HepG2 (cell line): ENCODE results near the gene ARHGEF39. TPM values are rescaled to one million over a fixed set of nuclear protein-coding genes. Genes with fewer than 3 reads are reported as not detected.
A peak's percentile ranks its signal among the peaks of the same experiment; 100 is the strongest.

Source experiments
- BHLHE40 ChIP-seq: IDR thresholded peaks from 2 replicates; pipeline ENCODE4 v1.6.1; 2011; ENCODE audit warnings: low read length, improper control_type of control experiment
- BRD4 ChIP-seq: sonication (generic); formaldehyde crosslinking; IDR thresholded peaks from 2 replicates; pipeline ENCODE4 v1.4.0; 2020; ENCODE audit warnings: missing genetic modification reagents
- HNF4A ChIP-seq: sonication (generic); formaldehyde crosslinking; IDR thresholded peaks from 2 replicates; pipeline ENCODE4 v1.4.0; 2020; ENCODE audit warnings: missing genetic modification reagents
- KLF9 ChIP-seq: IDR thresholded peaks from 2 replicates; pipeline ENCODE4 v1.6.1; 2016; ENCODE audit warnings: low read depth
- ZFP90 ChIP-seq: sonication (generic); formaldehyde crosslinking; IDR thresholded peaks from 2 replicates; pipeline ENCODE4 v1.8.0; 2022; ENCODE audit warnings: missing genetic modification reagents, mild to moderate bottlenecking, inconsistent platforms, borderline replicate concordance
- ZNF569 ChIP-seq: sonication (generic); formaldehyde crosslinking; IDR thresholded peaks from 2 replicates; pipeline ENCODE4 v1.5.0; 2020; ENCODE audit warnings: mild to moderate bottlenecking, missing genetic modification reagents, moderate library complexity, borderline replicate concordance
- ZNF678 ChIP-seq: sonication (generic); formaldehyde crosslinking; IDR thresholded peaks from 2 replicates; pipeline ENCODE4 v1.4.0; 2020; ENCODE audit warnings: mild to moderate bottlenecking, missing genetic modification reagents
- ZNF737 ChIP-seq: sonication (generic); formaldehyde crosslinking; IDR thresholded peaks from 2 replicates; pipeline ENCODE4 v1.5.0; 2020; ENCODE audit warnings: missing genetic modification reagents, mild to moderate bottlenecking, borderline replicate concordance
- ZNF747 ChIP-seq: sonication (generic); formaldehyde crosslinking; IDR thresholded peaks from 2 replicates; pipeline ENCODE4 v1.8.1; 2023; ENCODE audit warnings: missing genetic modification reagents, mild to moderate bottlenecking, borderline replicate concordance
- ZNF782 ChIP-seq: sonication (generic); formaldehyde crosslinking; IDR thresholded peaks from 2 replicates; pipeline ENCODE4 v1.4.0; 2020; ENCODE audit warnings: missing genetic modification reagents, mild to moderate bottlenecking, borderline replicate concordance
- ZNF883 ChIP-seq: sonication (generic); formaldehyde crosslinking; IDR thresholded peaks from 2 replicates; pipeline ENCODE4 v1.5.1; 2020; ENCODE audit warnings: mild to moderate bottlenecking, missing genetic modification reagents; ENCODE audit errors: not compliant biosample characterization
- ZSCAN9 ChIP-seq: IDR thresholded peaks from 2 replicates; pipeline ENCODE4 v1.6.1; 2016; ENCODE audit warnings: borderline replicate concordance
- polyA plus RNA-seq, 8 experiments: library from polyadenylated mRNA; depleted of rRNA in 3 of 8; stranded (reverse) in 7 of 8; unstranded in 1 of 8; fragments of >200 nt; fragmentation: Illumina TruSeq in 4 of 8; extraction: Trizol in 4 of 8; gene quantifications; 2 replicates each; pipeline versions ENCODE4 v1.2.1 to v1.2.3, GENCODE V29; 2011 to 2016; ENCODE audit warnings: low read depth in 4 of 8, missing spikeins in 1 of 8, mixed read lengths in 1 of 8; ENCODE audit not compliant: insufficient read depth in 1 of 8
- total RNA-seq, 5 experiments: library from RNA; depleted of rRNA; stranded (reverse); fragments of >200 nt; fragmentation: Illumina TruSeq; extraction: Trizol; gene quantifications; 2 replicates each; pipeline ENCODE4 v1.2.3, GENCODE V29; 2016; ENCODE audit warnings: low read depth in 1 of 5
- TF ChIP-seq, protein P1 (sequence below): sonication (generic); formaldehyde crosslinking; IDR thresholded peaks from 2 replicates; pipeline ENCODE4 v1.5.0; 2020; ENCODE audit warnings: missing genetic modification reagents
- TF ChIP-seq, protein P2 (sequence below): IDR thresholded peaks from 2 replicates; pipeline ENCODE4 v1.6.1; 2018; ENCODE audit warnings: missing genetic modification reagents, mild to moderate bottlenecking, missing compliant biosample characterization
- TF ChIP-seq, protein P3 (sequence below): sonication (generic); formaldehyde crosslinking; IDR thresholded peaks from 2 replicates; pipeline ENCODE4 v1.4.0; 2020; ENCODE audit warnings: missing genetic modification reagents, borderline replicate concordance
- TF ChIP-seq, protein P4 (sequence below): sonication (generic); formaldehyde crosslinking; IDR thresholded peaks from 2 replicates; pipeline ENCODE4 v1.4.0; 2020; ENCODE audit warnings: mild to moderate bottlenecking, missing genetic modification reagents

Gene ARHGEF39
- total and polyA plus RNA-seq, 2 of the 13 experiments (the other 11 are each of a cell fraction or from before 2014, with no cell fraction given), result 11.2 to 12.3 TPM

DNA sequence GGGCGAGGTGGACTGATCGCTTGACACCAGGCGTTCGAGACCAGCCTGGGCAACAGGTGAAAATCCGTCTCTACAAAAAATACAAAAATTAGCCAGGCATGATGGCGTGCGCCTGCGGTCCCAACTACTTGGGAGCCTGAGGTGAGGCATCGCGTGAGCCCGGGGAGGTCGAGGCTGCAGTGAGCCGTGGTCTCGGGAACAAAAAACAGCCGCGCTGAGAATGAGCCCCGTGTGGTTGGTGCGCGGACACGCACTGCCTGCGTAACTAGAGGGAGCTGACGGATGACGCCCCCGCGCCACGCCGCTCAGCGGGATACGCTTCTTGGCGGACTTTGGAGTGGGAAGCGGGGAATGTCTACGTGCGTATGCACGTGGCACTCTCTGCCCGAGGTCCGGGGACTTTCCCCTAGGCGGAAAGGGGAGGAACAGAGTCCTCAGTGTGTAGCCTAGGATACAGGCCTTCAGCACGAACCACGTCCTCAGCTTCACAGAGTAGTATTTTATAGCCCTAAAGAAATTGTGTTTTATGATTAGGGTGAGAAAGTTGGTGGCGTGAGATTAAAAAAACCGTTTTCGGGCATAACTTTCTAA is 7.4 kb downstream of the ARHGEF39 start, which contains the start of gene RMRP (continued):
- TF ChIP-seq, protein P1, sequence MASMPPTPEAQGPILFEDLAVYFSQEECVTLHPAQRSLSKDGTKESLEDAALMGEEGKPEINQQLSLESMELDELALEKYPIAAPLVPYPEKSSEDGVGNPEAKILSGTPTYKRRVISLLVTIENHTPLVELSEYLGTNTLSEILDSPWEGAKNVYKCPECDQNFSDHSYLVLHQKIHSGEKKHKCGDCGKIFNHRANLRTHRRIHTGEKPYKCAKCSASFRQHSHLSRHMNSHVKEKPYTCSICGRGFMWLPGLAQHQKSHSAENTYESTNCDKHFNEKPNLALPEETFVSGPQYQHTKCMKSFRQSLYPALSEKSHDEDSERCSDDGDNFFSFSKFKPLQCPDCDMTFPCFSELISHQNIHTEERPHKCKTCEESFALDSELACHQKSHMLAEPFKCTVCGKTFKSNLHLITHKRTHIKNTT (CRISPR knock-in tag), result peak; percentile 82; the same call in 1 of the 2 replicates
- TF ChIP-seq HNF4A (CRISPR knock-in tag) (peak; percentile 98), ZNF569 (no peak), ZNF883 (CRISPR knock-in tag) (peak; percentile 90), ZFP90 (CRISPR knock-in tag) (peak; percentile 97), ZNF678 (no peak), KLF9 (CRISPR knock-in tag) (peak; percentile 62; the same call in 1 of the 2 replicates), ZNF782 (peak; percentile 12; the same call in 1 of the 2 replicates), BHLHE40 (peak; percentile 91), ZNF747 (CRISPR knock-in tag) (peak; percentile 100), BRD4 (no peak; the same call in none of the 2 replicates), ZNF737 (0 out of 2 replicates have a peak, but pooled peaks have one; percentile 76), ZSCAN9 (peak; percentile 98; the same call in 1 of the 2 replicates)
- TF ChIP-seq, protein P2, sequence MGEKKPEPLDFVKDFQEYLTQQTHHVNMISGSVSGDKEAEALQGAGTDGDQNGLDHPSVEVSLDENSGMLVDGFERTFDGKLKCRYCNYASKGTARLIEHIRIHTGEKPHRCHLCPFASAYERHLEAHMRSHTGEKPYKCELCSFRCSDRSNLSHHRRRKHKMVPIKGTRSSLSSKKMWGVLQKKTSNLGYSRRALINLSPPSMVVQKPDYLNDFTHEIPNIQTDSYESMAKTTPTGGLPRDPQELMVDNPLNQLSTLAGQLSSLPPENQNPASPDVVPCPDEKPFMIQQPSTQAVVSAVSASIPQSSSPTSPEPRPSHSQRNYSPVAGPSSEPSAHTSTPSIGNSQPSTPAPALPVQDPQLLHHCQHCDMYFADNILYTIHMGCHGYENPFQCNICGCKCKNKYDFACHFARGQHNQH, result peak; percentile 98
- TF ChIP-seq, protein P3, sequence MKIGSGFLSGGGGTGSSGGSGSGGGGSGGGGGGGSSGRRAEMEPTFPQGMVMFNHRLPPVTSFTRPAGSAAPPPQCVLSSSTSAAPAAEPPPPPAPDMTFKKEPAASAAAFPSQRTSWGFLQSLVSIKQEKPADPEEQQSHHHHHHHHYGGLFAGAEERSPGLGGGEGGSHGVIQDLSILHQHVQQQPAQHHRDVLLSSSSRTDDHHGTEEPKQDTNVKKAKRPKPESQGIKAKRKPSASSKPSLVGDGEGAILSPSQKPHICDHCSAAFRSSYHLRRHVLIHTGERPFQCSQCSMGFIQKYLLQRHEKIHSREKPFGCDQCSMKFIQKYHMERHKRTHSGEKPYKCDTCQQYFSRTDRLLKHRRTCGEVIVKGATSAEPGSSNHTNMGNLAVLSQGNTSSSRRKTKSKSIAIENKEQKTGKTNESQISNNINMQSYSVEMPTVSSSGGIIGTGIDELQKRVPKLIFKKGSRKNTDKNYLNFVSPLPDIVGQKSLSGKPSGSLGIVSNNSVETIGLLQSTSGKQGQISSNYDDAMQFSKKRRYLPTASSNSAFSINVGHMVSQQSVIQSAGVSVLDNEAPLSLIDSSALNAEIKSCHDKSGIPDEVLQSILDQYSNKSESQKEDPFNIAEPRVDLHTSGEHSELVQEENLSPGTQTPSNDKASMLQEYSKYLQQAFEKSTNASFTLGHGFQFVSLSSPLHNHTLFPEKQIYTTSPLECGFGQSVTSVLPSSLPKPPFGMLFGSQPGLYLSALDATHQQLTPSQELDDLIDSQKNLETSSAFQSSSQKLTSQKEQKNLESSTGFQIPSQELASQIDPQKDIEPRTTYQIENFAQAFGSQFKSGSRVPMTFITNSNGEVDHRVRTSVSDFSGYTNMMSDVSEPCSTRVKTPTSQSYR, result peak; percentile 68; the same call in 1 of the 2 replicates
- TF ChIP-seq, protein P4, sequence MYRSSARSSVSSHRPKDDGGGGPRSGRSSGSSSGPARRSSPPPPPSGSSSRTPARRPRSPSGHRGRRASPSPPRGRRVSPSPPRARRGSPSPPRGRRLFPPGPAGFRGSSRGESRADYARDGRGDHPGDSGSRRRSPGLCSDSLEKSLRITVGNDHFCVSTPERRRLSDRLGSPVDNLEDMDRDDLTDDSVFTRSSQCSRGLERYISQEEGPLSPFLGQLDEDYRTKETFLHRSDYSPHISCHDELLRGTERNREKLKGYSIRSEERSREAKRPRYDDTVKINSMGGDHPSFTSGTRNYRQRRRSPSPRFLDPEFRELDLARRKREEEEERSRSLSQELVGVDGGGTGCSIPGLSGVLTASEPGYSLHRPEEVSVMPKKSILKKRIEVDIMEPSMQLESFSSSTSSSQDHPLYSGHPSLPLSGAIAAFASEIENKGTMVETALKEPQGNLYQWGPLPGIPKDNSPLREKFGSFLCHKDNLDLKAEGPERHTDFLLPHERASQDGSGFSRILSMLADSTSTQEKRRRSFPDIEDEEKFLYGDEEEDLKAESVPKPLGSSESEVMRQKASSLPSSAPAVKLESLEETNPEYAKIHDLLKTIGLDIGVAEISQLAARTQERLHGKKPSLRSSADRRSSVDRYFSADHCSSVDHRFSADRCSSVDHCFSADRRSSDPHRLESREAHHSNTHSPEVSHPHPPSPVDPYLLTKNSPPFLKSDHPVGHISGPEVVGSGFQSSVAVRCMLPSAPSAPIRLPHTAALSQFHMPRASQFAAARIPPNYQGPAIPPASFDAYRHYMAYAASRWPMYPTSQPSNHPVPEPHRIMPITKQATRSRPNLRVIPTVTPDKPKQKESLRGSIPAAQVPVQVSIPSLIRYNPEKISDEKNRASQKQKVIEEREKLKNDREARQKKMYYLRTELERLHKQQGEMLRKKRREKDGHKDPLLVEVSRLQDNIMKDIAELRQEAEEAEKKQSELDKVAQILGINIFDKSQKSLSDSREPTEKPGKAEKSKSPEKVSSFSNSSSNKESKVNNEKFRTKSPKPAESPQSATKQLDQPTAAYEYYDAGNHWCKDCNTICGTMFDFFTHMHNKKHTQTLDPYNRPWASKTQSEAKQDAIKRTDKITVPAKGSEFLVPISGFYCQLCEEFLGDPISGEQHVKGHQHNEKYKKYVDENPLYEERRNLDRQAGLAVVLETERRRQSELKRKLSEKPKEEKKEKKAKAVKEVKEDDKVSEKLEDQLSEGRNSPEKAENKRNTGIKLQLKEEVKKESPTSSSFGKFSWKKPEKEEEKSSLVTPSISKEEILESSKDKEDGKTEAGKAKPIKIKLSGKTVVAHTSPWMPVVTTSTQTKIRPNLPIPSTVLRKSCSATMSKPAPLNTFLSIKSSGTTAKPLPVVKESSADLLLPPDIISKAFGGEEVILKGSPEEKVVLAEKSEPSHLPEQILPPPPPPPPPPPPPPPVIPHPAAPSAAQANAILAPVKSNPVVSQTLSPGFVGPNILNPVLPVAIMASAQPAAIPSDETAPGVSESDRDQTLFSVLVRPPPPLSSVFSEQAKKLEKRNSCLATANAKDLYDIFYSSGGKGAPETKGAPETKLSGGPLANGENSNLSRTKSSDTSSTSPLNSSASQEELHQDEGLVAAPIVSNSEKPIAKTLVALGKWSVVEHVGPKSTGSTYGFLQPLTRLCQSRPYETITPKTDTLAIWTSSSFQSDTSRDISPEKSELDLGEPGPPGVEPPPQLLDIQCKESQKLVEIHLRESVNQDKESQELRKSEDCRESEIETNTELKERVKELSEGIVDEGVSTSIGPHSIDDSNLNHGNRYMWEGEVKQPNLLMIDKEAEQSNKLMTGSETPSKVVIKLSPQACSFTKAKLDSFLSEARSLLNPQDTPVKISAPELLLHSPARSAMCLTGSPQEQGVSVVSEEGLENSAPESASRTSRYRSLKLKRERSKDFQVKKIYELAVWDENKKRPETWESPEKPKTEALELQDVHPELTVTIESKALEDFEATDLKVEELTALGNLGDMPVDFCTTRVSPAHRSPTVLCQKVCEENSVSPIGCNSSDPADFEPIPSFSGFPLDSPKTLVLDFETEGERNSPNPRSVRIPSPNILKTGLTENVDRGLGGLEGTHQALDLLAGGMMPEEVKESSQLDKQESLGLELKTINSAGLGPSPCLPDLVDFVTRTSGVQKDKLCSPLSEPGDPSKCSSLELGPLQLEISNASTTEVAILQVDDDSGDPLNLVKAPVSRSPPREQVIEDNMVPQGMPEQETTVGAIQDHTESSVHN, result no peak; the same call in 1 of the 2 replicates
